Measurements from ENCODE around the gene BBS9.

DNA sequence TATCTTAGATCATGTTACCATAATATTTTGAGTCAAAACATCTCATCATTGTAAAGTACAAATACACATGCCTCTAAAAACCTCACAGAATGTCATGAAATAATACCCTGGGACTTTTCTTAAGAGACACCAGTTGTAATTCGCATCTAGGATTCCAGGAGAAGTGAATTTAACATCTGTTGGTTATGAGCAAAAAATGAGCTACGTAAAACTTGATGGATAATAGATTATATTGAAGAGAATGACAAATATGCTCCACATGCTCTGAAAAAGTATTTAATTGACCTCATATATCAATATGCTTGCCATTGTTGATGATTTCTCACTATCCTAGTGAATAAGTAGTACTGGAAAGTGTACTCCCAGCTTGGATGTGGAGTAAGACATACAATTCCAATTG is 227.0 kb downstream of the BBS9 start:
- TF ChIP-seq, protein P1, sequence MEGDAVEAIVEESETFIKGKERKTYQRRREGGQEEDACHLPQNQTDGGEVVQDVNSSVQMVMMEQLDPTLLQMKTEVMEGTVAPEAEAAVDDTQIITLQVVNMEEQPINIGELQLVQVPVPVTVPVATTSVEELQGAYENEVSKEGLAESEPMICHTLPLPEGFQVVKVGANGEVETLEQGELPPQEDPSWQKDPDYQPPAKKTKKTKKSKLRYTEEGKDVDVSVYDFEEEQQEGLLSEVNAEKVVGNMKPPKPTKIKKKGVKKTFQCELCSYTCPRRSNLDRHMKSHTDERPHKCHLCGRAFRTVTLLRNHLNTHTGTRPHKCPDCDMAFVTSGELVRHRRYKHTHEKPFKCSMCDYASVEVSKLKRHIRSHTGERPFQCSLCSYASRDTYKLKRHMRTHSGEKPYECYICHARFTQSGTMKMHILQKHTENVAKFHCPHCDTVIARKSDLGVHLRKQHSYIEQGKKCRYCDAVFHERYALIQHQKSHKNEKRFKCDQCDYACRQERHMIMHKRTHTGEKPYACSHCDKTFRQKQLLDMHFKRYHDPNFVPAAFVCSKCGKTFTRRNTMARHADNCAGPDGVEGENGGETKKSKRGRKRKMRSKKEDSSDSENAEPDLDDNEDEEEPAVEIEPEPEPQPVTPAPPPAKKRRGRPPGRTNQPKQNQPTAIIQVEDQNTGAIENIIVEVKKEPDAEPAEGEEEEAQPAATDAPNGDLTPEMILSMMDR (IDR thresholded peaks at IDR 0.05): no peak
- TF ChIP-seq POLR2A (IDR thresholded peaks at IDR 0.05): no peak

All from testis (tissue), 2 donors.